ENCODE data around the gene MYO1B. TPM values are rescaled to one million over a fixed set of nuclear protein-coding genes. Genes with fewer than 3 reads are reported as not detected.
"Not testable (repeated sequence)": the region's sequence is repeated elsewhere in the genome, so short reads cannot be mapped to it uniquely, and the experiment has no call there.

The MYO1B gene
- total RNA-seq, 5 donors from 2014 or later (not counting 1 experiment from before 2014, with no cell fraction given) = 0.39 to 1.3 (median 0.73) TPM

- POLR2A ChIA-PET = not testable (repeated sequence)
Measured at GRCh38 chr2:191456506-191456905, 211.3 kb downstream of the MYO1B start.

GRCh38 chr2:191459158-191459557 lies 214.0 kb downstream of the MYO1B start:
- Mint-ChIP-seq H3K27me3 (peaks cover 13 to 18% of the 10 kb centered on the region in 2 donors), H3K27ac (no peak overlapping the region), H3K36me3 (peaks cover 2% of the 10 kb centered on the region), H3K4me3 (no peak overlapping the region), H3K9me3 (peaks cover 9 to 19% (median 11%) of the 10 kb centered on the region in 3 donors), H3K4me1 (no peaks in the 10 kb centered on the region)
- H3K4me1 ChIP-seq (ENCODE audit: control insufficient read depth in 1 of 2, extremely low read depth in 1 of 2, insufficient read depth in 2 of 2, low read length in 2 of 2) = no peaks in the 10 kb centered on the region
- no peak for DNase-seq
- POLR2A ChIA-PET = no interaction called here
- no peaks in the 10 kb centered on the region for H3K36me3 ChIP-seq (ENCODE audit: control insufficient read depth in 2 of 2, extremely low read depth in 1 of 2, insufficient read depth in 1 of 2, low read length in 1 of 2)
- CTCF ChIA-PET = no interaction called here
- no peak overlapping the region for H3K27ac ChIP-seq (ENCODE audit: low read length)
- ATAC-seq (replicated peaks in 1 of 4) = no peak
- no peaks in the 10 kb centered on the region for H3K27me3 ChIP-seq (replicated peaks in 1 of 2; ENCODE audit: control insufficient read depth in 2 of 2, extremely low read depth in 1 of 2, insufficient read depth in 2 of 2, low read length in 1 of 2)
- no peaks in the 10 kb centered on the region for H3K9me3 ChIP-seq
- H3K4me3 ChIP-seq (ENCODE audit: control insufficient read depth in 1 of 2, extremely low read depth in 1 of 2, low read length in 1 of 2) = no peak overlapping the region

More at GRCh38 chr2:191456506-191456905, 211.3 kb downstream of the MYO1B start:
- H3K36me3 ChIP-seq (ENCODE audit: control insufficient read depth in 2 of 2, extremely low read depth in 1 of 2, insufficient read depth in 1 of 2, low read length in 1 of 2); H3K4me1 Mint-ChIP-seq; DNase-seq; H3K27me3 ChIP-seq (replicated peaks in 1 of 2; ENCODE audit: control insufficient read depth in 2 of 2, extremely low read depth in 1 of 2, insufficient read depth in 2 of 2, low read length in 1 of 2); ATAC-seq (replicated peaks in 1 of 4); H3K36me3 Mint-ChIP-seq; H3K9me3 ChIP-seq; CTCF ChIA-PET; H3K27ac ChIP-seq (ENCODE audit: low read length); H3K4me1 ChIP-seq (ENCODE audit: control insufficient read depth in 1 of 2, extremely low read depth in 1 of 2, insufficient read depth in 2 of 2, low read length in 2 of 2); H3K4me3 Mint-ChIP-seq; H3K4me3 ChIP-seq (ENCODE audit: control insufficient read depth in 1 of 2, extremely low read depth in 1 of 2, low read length in 1 of 2); H3K27ac Mint-ChIP-seq: not testable (repeated sequence)
- no CpG with 5 or more reads among the region's 12 CpGs for WGBS (ENCODE audit: insufficient coverage)
- Mint-ChIP-seq H3K9me3 (peaks cover 9 to 17% (median 9%) of the 10 kb centered on the region in 3 donors), H3K27me3 (peaks cover 11 to 18% of the 10 kb centered on the region in 2 donors)

GRCh38 chr2:191462370-191462769 lies 217.2 kb downstream of the MYO1B start:
- WGBS (ENCODE audit: insufficient coverage) = 100% methylated on average over 3 of the region's 3 CpGs
- peaks cover 8 to 17% of the 10 kb centered on the region in 2 donors for H3K27me3 Mint-ChIP-seq

GRCh38 chr2:191463790-191464189 lies 218.6 kb downstream of the MYO1B start:
- H3K9me3 Mint-ChIP-seq = peaks cover 9 to 17% (median 11%) of the 10 kb centered on the region in 3 donors
- ATAC-seq (replicated peaks in 1 of 4) (no peak), DNase-seq (no peak)
- WGBS (ENCODE audit: insufficient coverage) = no CpG with 5 or more reads among the region's 2 CpGs
- no peaks in the 10 kb centered on the region for H3K4me1 ChIP-seq (ENCODE audit: control insufficient read depth in 1 of 2, extremely low read depth in 1 of 2, insufficient read depth in 2 of 2, low read length in 2 of 2)
- CTCF ChIA-PET = no interaction called here
- peaks cover 2% of the 10 kb centered on the region for H3K36me3 Mint-ChIP-seq
- H3K4me3 ChIP-seq (ENCODE audit: control insufficient read depth in 1 of 2, extremely low read depth in 1 of 2, low read length in 1 of 2) = no peak overlapping the region
- H3K27ac ChIP-seq (ENCODE audit: low read length) = no peak overlapping the region
- peaks cover 8 to 17% of the 10 kb centered on the region in 2 donors for H3K27me3 Mint-ChIP-seq
- POLR2A ChIA-PET = no interaction called here
- no peaks in the 10 kb centered on the region for H3K36me3 ChIP-seq (ENCODE audit: control insufficient read depth in 2 of 2, extremely low read depth in 1 of 2, insufficient read depth in 1 of 2, low read length in 1 of 2)
- H3K9me3 ChIP-seq = no peaks in the 10 kb centered on the region
- no peak overlapping the region for H3K4me3 Mint-ChIP-seq
- H3K27me3 ChIP-seq (replicated peaks in 1 of 2; ENCODE audit: control insufficient read depth in 2 of 2, extremely low read depth in 1 of 2, insufficient read depth in 2 of 2, low read length in 1 of 2) = no peaks in the 10 kb centered on the region
- H3K4me1 Mint-ChIP-seq = no peaks in the 10 kb centered on the region
- H3K27ac Mint-ChIP-seq = no peak overlapping the region

More at GRCh38 chr2:191462370-191462769, 217.2 kb downstream of the MYO1B start:
- Mint-ChIP-seq H3K4me3 (no peak overlapping the region), H3K9me3 (peaks cover 9 to 19% (median 11%) of the 10 kb centered on the region in 3 donors), H3K4me1 (no peaks in the 10 kb centered on the region), H3K36me3 (peaks cover 2% of the 10 kb centered on the region), H3K27ac (no peak overlapping the region)
- DNase-seq (no peak), ATAC-seq (replicated peaks in 1 of 4) (no peak)
- Histone ChIP-seq H3K4me1 (ENCODE audit: control insufficient read depth in 1 of 2, extremely low read depth in 1 of 2, insufficient read depth in 2 of 2, low read length in 2 of 2) (no peaks in the 10 kb centered on the region), H3K27me3 (replicated peaks in 1 of 2; ENCODE audit: control insufficient read depth in 2 of 2, extremely low read depth in 1 of 2, insufficient read depth in 2 of 2, low read length in 1 of 2) (no peaks in the 10 kb centered on the region), H3K27ac (ENCODE audit: low read length) (no peak overlapping the region), H3K36me3 (ENCODE audit: control insufficient read depth in 2 of 2, extremely low read depth in 1 of 2, insufficient read depth in 1 of 2, low read length in 1 of 2) (no peaks in the 10 kb centered on the region), H3K9me3 (no peaks in the 10 kb centered on the region), H3K4me3 (ENCODE audit: control insufficient read depth in 1 of 2, extremely low read depth in 1 of 2, low read length in 1 of 2) (no peak overlapping the region)
- CTCF ChIA-PET = no interaction called here
- POLR2A ChIA-PET = no interaction called here

- Mint-ChIP-seq H3K27me3 (peaks cover 6% of the 10 kb centered on the region in 2 donors), H3K4me1 (no peaks in the 10 kb centered on the region), H3K9me3 (peaks cover 0 to 3% (median 2%) of the 10 kb centered on the region in 3 donors), H3K27ac (no peak overlapping the region), H3K4me3 (no peak overlapping the region), H3K36me3 (peaks cover 2% of the 10 kb centered on the region)
- WGBS (ENCODE audit: insufficient coverage) = no CpG with 5 or more reads among the region's 3 CpGs
- H3K9me3 ChIP-seq = no peaks in the 10 kb centered on the region
- H3K36me3 ChIP-seq (ENCODE audit: control insufficient read depth in 2 of 2, extremely low read depth in 1 of 2, insufficient read depth in 1 of 2, low read length in 1 of 2) = no peaks in the 10 kb centered on the region
- H3K27ac ChIP-seq (ENCODE audit: low read length) = no peak overlapping the region
- no peak overlapping the region for H3K4me3 ChIP-seq (ENCODE audit: control insufficient read depth in 1 of 2, extremely low read depth in 1 of 2, low read length in 1 of 2)
- H3K27me3 ChIP-seq (replicated peaks in 1 of 2; ENCODE audit: control insufficient read depth in 2 of 2, extremely low read depth in 1 of 2, insufficient read depth in 2 of 2, low read length in 1 of 2) = no peaks in the 10 kb centered on the region
- ATAC-seq (replicated peaks in 1 of 4) (no peak), DNase-seq (no peak)
- POLR2A ChIA-PET = no interaction called here
- CTCF ChIA-PET = no interaction called here
- H3K4me1 ChIP-seq (ENCODE audit: control insufficient read depth in 1 of 2, extremely low read depth in 1 of 2, insufficient read depth in 2 of 2, low read length in 2 of 2) = no peaks in the 10 kb centered on the region
Measured at GRCh38 chr2:191465766-191466420, 220.7 kb downstream of the MYO1B start.

GRCh38 chr2:191467113-191467512 lies 221.9 kb downstream of the MYO1B start:
- no peaks in the 10 kb centered on the region for H3K27me3 ChIP-seq (replicated peaks in 1 of 2; ENCODE audit: control insufficient read depth in 2 of 2, extremely low read depth in 1 of 2, insufficient read depth in 2 of 2, low read length in 1 of 2)
- Mint-ChIP-seq H3K36me3 (no peaks in the 10 kb centered on the region), H3K27me3 (no peaks in the 10 kb centered on the region), H3K27ac (no peak overlapping the region), H3K9me3 (no peaks in the 10 kb centered on the region), H3K4me1 (no peaks in the 10 kb centered on the region), H3K4me3 (no peak overlapping the region)
- no peaks in the 10 kb centered on the region for H3K9me3 ChIP-seq
- ChIA-PET POLR2A (no interaction called here), CTCF (no interaction called here)
- no peaks in the 10 kb centered on the region for H3K36me3 ChIP-seq (ENCODE audit: control insufficient read depth in 2 of 2, extremely low read depth in 1 of 2, insufficient read depth in 1 of 2, low read length in 1 of 2)
- no peaks in the 10 kb centered on the region for H3K4me1 ChIP-seq (ENCODE audit: control insufficient read depth in 1 of 2, extremely low read depth in 1 of 2, insufficient read depth in 2 of 2, low read length in 2 of 2)
- no peak overlapping the region for H3K4me3 ChIP-seq (ENCODE audit: control insufficient read depth in 1 of 2, extremely low read depth in 1 of 2, low read length in 1 of 2)
- ATAC-seq (replicated peaks in 1 of 4) (no peak), DNase-seq (no peak)
- 88% methylated on average over 4 of the region's 5 CpGs for WGBS (ENCODE audit: insufficient coverage)
- no peak overlapping the region for H3K27ac ChIP-seq (ENCODE audit: low read length)

GRCh38 chr2:191470306-191470705 lies 225.1 kb downstream of the MYO1B start:
- Mint-ChIP-seq H3K27ac (no peak overlapping the region), H3K4me1 (no peaks in the 10 kb centered on the region), H3K4me3 (no peak overlapping the region), H3K9me3 (no peaks in the 10 kb centered on the region), H3K27me3 (no peaks in the 10 kb centered on the region), H3K36me3 (no peaks in the 10 kb centered on the region)
- no peaks in the 10 kb centered on the region for H3K36me3 ChIP-seq (ENCODE audit: control insufficient read depth in 2 of 2, extremely low read depth in 1 of 2, insufficient read depth in 1 of 2, low read length in 1 of 2)
- ATAC-seq (replicated peaks in 1 of 4) (no peak), DNase-seq (no peak)
- H3K4me3 ChIP-seq (ENCODE audit: control insufficient read depth in 1 of 2, extremely low read depth in 1 of 2, low read length in 1 of 2) = no peak overlapping the region
- H3K27me3 ChIP-seq (replicated peaks in 1 of 2; ENCODE audit: control insufficient read depth in 2 of 2, extremely low read depth in 1 of 2, insufficient read depth in 2 of 2, low read length in 1 of 2) = no peaks in the 10 kb centered on the region
- POLR2A ChIA-PET = no interaction called here
- H3K4me1 ChIP-seq (ENCODE audit: control insufficient read depth in 1 of 2, extremely low read depth in 1 of 2, insufficient read depth in 2 of 2, low read length in 2 of 2) = no peaks in the 10 kb centered on the region
- no peak overlapping the region for H3K27ac ChIP-seq (ENCODE audit: low read length)
- CTCF ChIA-PET = no interaction called here
- no peaks in the 10 kb centered on the region for H3K9me3 ChIP-seq
